Liver (tissue), 9 donors: ENCODE data around the gene NDUFAF8. TPM values are rescaled to one million over a fixed set of nuclear protein-coding genes. Genes with fewer than 3 reads are reported as not detected.

Source experiments
- DNase-seq: peaks from one replicate; pipeline ENCODE4 v3.0.0-alpha.2; 2017; ENCODE audit warnings: low spot score
- H3K27ac ChIP-seq, 2 donors: one replicate each; pipeline ENCODE4 v1.7.0; 2013; ENCODE audit warnings: inconsistent platforms in 2 of 2, low read length in 2 of 2, control low read depth in 1 of 2, low read depth in 1 of 2, mild to moderate bottlenecking in 1 of 2
- H3K27me3 ChIP-seq, 4 donors: one replicate each; pipeline versions ENCODE4 v1.6.1 to v1.7.0; 2013; ENCODE audit warnings: low read length in 3 of 4, inconsistent platforms in 1 of 4, mild to moderate bottlenecking in 1 of 4, moderate library complexity in 1 of 4; ENCODE audit not compliant: control insufficient read depth in 4 of 4, insufficient read depth in 4 of 4
- H3K36me3 ChIP-seq, 4 donors: one replicate each; pipeline versions ENCODE4 v1.6.1 to v1.7.0; 2013; ENCODE audit warnings: low read length in 3 of 4, mild to moderate bottlenecking in 3 of 4, low read depth in 1 of 4, moderate library complexity in 1 of 4; ENCODE audit not compliant: control insufficient read depth in 4 of 4, insufficient read depth in 3 of 4
- H3K4me1 ChIP-seq, 4 donors: one replicate each; pipeline versions ENCODE4 v1.6.1 to v1.7.0; 2013; ENCODE audit warnings: low read length in 3 of 4, mild to moderate bottlenecking in 3 of 4, moderate library complexity in 1 of 4; ENCODE audit not compliant: control insufficient read depth in 4 of 4, insufficient read depth in 4 of 4
- H3K4me3 ChIP-seq, 3 donors: one replicate each; pipeline versions ENCODE4 v1.6.1 to v1.7.0; 2013; ENCODE audit warnings: low read length in 3 of 3, control low read depth in 1 of 3, low read depth in 1 of 3, mild to moderate bottlenecking in 1 of 3
- H3K9ac ChIP-seq, 2 donors: one replicate each; pipeline ENCODE4 v1.7.0; 2013; ENCODE audit warnings: low read length in 2 of 2, mild to moderate bottlenecking in 2 of 2, moderate library complexity in 2 of 2, control low read depth in 1 of 2, low read depth in 1 of 2
- H3K9me3 ChIP-seq, 4 donors: one replicate each; pipeline versions ENCODE4 v1.6.1 to v1.7.0; 2013; ENCODE audit warnings: low read length in 3 of 4; ENCODE audit not compliant: control insufficient read depth in 4 of 4
- EGR1 ChIP-seq, 2 donors: IDR thresholded peaks; 2 replicates each; pipeline ENCODE4 v1.6.1; 2016 to 2018; ENCODE audit warnings: antibody characterized with exemption in 2 of 2, low read depth in 2 of 2
- FOXA1 ChIP-seq: IDR thresholded peaks from 2 replicates; pipeline ENCODE4 v1.6.1; 2016; ENCODE audit warnings: antibody characterized with exemption
- FOXA2 ChIP-seq: IDR thresholded peaks from 2 replicates; pipeline ENCODE4 v1.6.1; 2016; ENCODE audit warnings: antibody characterized with exemption
- GABPA ChIP-seq, 2 donors: IDR thresholded peaks in 1 of 2; conservative IDR thresholded peaks in 1 of 2; 2 replicates each; pipeline ENCODE4 v1.6.1; 2016; ENCODE audit warnings: antibody characterized with exemption in 2 of 2, mild to moderate bottlenecking in 1 of 2, moderate library complexity in 1 of 2
- HNF4A ChIP-seq, 2 donors: conservative IDR thresholded peaks; 2 replicates each; pipeline ENCODE4 v1.6.1; 2016; ENCODE audit warnings: antibody characterized with exemption in 2 of 2, mild to moderate bottlenecking in 2 of 2
- HNF4G ChIP-seq: IDR thresholded peaks from 2 replicates; pipeline ENCODE4 v1.6.1; 2016; ENCODE audit warnings: antibody characterized with exemption
- JUND ChIP-seq, 2 donors: IDR thresholded peaks; 2 replicates each; pipeline ENCODE4 v1.6.1; 2016; ENCODE audit warnings: antibody characterized with exemption in 2 of 2
- NR2F2 ChIP-seq: IDR thresholded peaks from 2 replicates; pipeline ENCODE4 v1.6.1; 2016; ENCODE audit warnings: antibody characterized with exemption
- RAD21 ChIP-seq, 2 donors: IDR thresholded peaks; 2 replicates each; pipeline ENCODE4 v1.6.1; 2016; ENCODE audit warnings: antibody characterized with exemption in 2 of 2, mild to moderate bottlenecking in 2 of 2
- RXRA ChIP-seq, 2 donors: IDR thresholded peaks; 2 replicates each; pipeline ENCODE4 v1.6.1; 2017 to 2018; ENCODE audit warnings: antibody characterized with exemption in 2 of 2, mild to moderate bottlenecking in 1 of 2
- SP1 ChIP-seq: IDR thresholded peaks from 2 replicates; pipeline ENCODE4 v1.6.1; 2018; ENCODE audit warnings: antibody characterized with exemption, mild to moderate bottlenecking
- TAF1 ChIP-seq: conservative IDR thresholded peaks from 2 replicates; pipeline ENCODE4 v1.6.1; 2016; ENCODE audit warnings: antibody characterized with exemption, mild to moderate bottlenecking
- YY1 ChIP-seq: IDR thresholded peaks from 2 replicates; pipeline ENCODE4 v1.6.1; 2016; ENCODE audit warnings: antibody characterized with exemption, mild to moderate bottlenecking
- WGBS: extraction: QIAGEN DNeasy Blood & Tissue Kit; methylation state at CpG from one replicate; pipeline ENCODE4 v1.1.7; 2013; 5-methylcytosine and 5-hydroxymethylcytosine counted together
- polyA plus RNA-seq, 2 donors: library from polyadenylated mRNA; stranded (reverse) in 1 of 2; unstranded in 1 of 2; fragments of 200-250 nt in 1 of 2; fragments of >200 nt in 1 of 2; fragmentation: Nextera tagmentation in 1 of 2; extraction: Ambion mirVana in 1 of 2; gene quantifications; one replicate each; pipeline versions ENCODE4 v1.2.1 to v1.2.3, GENCODE V29; 2013 to 2015
- total RNA-seq, 2 donors: library from RNA; depleted of rRNA; stranded (reverse); fragments of >200 nt; gene quantifications; one replicate each; pipeline ENCODE4 v1.2.3, GENCODE V29; 2014
- TF ChIP-seq, protein P1 (sequence below): fragments of 150-350 bp; IDR thresholded peaks from 2 replicates; pipeline ENCODE4 v1.5.1; 2017; ENCODE audit warnings: improper control_type of control experiment, low read depth, low read length; ENCODE audit not compliant: missing input control
- TF ChIP-seq, protein P2 (sequence below): IDR thresholded peaks from 2 replicates; pipeline ENCODE4 v1.6.1; 2016; ENCODE audit warnings: antibody characterized with exemption
- TF ChIP-seq, protein P3 (sequence below): IDR thresholded peaks from 2 replicates; pipeline ENCODE4 v1.6.1; 2016; ENCODE audit warnings: antibody characterized with exemption
- TF ChIP-seq, protein P4 (sequence below): IDR thresholded peaks from 2 replicates; pipeline ENCODE4 v1.6.1; 2016; ENCODE audit warnings: antibody characterized with exemption
- TF ChIP-seq, protein P5 (sequence below): IDR thresholded peaks from 2 replicates; pipeline ENCODE4 v1.6.1; 2016; ENCODE audit warnings: antibody characterized with exemption, mild to moderate bottlenecking
- donor health status: healthy.
- donor health status: healthy.
- donor health status: healthy.
- donor health status: healthy.
- donor health status: healthy.

The NDUFAF8 gene
- total and polyA plus RNA-seq, 4 donors: 8.3 to 67.4 (median 15.5) TPM

DNA sequence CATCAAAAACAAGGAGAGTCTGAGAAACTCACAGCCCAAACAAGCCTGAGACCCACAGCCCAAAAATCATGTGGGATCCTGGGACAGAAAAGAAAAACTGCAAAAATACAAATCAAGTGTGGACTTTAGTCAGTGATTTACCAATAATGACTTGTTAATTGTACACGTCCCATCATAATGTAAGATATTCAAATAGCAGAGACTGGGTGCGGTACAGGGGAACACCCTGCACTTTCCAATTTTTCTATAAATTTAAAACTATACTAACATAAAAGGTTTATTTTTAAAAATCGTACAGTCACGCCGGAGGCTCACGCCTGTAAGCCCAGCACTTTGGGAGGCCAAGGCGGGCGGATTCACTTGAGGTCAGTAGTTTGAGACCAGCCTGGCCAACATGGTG is 25.1 kb upstream of the NDUFAF8 start:
- Histone ChIP-seq H3K9me3 (no peaks in the 10 kb centered on the region), H3K4me3 (no peak overlapping the region), H3K36me3 (no peaks in the 10 kb centered on the region), H3K27me3 (no peaks in the 10 kb centered on the region), H3K27ac (no peak overlapping the region), H3K9ac (no peak overlapping the region), H3K4me1 (no peaks in the 10 kb centered on the region)
- no peak for TF ChIP-seq TAF1
- TF ChIP-seq, protein P1, sequence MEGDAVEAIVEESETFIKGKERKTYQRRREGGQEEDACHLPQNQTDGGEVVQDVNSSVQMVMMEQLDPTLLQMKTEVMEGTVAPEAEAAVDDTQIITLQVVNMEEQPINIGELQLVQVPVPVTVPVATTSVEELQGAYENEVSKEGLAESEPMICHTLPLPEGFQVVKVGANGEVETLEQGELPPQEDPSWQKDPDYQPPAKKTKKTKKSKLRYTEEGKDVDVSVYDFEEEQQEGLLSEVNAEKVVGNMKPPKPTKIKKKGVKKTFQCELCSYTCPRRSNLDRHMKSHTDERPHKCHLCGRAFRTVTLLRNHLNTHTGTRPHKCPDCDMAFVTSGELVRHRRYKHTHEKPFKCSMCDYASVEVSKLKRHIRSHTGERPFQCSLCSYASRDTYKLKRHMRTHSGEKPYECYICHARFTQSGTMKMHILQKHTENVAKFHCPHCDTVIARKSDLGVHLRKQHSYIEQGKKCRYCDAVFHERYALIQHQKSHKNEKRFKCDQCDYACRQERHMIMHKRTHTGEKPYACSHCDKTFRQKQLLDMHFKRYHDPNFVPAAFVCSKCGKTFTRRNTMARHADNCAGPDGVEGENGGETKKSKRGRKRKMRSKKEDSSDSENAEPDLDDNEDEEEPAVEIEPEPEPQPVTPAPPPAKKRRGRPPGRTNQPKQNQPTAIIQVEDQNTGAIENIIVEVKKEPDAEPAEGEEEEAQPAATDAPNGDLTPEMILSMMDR: no peak
- TF ChIP-seq SP1: no peak
- no peak for TF ChIP-seq HNF4A (conservative IDR thresholded peaks at IDR 0.05)
- no peak for TF ChIP-seq RAD21 (IDR thresholded peaks at IDR 0.05)
- no peak for TF ChIP-seq FOXA2
- TF ChIP-seq YY1: no peak
- TF ChIP-seq, protein P2, sequence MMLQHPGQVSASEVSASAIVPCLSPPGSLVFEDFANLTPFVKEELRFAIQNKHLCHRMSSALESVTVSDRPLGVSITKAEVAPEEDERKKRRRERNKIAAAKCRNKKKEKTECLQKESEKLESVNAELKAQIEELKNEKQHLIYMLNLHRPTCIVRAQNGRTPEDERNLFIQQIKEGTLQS: no peak
- TF ChIP-seq JUND (IDR thresholded peaks at IDR 0.05): no peak
- no peak for TF ChIP-seq FOXA1
- no peak for TF ChIP-seq GABPA (IDR thresholded peaks at IDR 0.05 in 1 of 2, conservative IDR thresholded peaks at IDR 0.05 in 1 of 2)
- no peak for DNase-seq
- WGBS: 98% methylated on average over 8 of the region's 8 CpGs

DNA sequence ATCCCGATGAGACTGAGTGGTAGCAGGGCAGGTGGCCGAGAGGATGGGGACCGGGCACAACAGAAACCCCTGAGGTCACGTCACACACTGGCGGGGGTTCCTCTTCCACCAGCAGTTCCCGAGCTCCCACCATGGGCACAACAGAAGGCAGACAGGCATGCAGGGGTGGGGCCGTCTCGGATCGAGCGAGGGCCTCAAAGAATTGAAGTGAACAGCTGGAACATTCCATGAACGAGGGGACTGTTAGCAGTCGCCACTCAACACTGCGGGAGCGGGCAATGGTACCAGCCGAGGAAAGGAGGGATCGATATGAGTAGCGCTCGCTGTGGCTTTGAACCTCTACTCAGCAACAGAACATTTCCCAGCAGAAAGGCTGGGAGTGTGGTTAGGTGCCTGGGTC is 21.6 kb upstream of the NDUFAF8 start:
- TF ChIP-seq FOXA2 (no peak), JUND (IDR thresholded peaks at IDR 0.05) (no peak), HNF4A (conservative IDR thresholded peaks at IDR 0.05) (no peak), NR2F2 (no peak), FOXA1 (no peak), RAD21 (IDR thresholded peaks at IDR 0.05) (no peak), GABPA (IDR thresholded peaks at IDR 0.05 in 1 of 2, conservative IDR thresholded peaks at IDR 0.05 in 1 of 2) (no peak), RXRA (IDR thresholded peaks at IDR 0.05) (no peak), EGR1 (IDR thresholded peaks at IDR 0.05; ENCODE audit: low read depth in 2 of 2) (no peak), TAF1 (no peak), SP1 (no peak), HNF4G (no peak), YY1 (no peak)
- TF ChIP-seq, protein P1: no peak
- TF ChIP-seq, protein P3, sequence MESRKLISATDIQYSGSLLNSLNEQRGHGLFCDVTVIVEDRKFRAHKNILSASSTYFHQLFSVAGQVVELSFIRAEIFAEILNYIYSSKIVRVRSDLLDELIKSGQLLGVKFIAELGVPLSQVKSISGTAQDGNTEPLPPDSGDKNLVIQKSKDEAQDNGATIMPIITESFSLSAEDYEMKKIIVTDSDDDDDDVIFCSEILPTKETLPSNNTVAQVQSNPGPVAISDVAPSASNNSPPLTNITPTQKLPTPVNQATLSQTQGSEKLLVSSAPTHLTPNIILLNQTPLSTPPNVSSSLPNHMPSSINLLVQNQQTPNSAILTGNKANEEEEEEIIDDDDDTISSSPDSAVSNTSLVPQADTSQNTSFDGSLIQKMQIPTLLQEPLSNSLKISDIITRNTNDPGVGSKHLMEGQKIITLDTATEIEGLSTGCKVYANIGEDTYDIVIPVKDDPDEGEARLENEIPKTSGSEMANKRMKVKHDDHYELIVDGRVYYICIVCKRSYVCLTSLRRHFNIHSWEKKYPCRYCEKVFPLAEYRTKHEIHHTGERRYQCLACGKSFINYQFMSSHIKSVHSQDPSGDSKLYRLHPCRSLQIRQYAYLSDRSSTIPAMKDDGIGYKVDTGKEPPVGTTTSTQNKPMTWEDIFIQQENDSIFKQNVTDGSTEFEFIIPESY: no peak
- TF ChIP-seq, protein P4, sequence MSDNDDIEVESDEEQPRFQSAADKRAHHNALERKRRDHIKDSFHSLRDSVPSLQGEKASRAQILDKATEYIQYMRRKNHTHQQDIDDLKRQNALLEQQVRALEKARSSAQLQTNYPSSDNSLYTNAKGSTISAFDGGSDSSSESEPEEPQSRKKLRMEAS: no peak
- TF ChIP-seq, protein P2: no peak
- TF ChIP-seq, protein P5, sequence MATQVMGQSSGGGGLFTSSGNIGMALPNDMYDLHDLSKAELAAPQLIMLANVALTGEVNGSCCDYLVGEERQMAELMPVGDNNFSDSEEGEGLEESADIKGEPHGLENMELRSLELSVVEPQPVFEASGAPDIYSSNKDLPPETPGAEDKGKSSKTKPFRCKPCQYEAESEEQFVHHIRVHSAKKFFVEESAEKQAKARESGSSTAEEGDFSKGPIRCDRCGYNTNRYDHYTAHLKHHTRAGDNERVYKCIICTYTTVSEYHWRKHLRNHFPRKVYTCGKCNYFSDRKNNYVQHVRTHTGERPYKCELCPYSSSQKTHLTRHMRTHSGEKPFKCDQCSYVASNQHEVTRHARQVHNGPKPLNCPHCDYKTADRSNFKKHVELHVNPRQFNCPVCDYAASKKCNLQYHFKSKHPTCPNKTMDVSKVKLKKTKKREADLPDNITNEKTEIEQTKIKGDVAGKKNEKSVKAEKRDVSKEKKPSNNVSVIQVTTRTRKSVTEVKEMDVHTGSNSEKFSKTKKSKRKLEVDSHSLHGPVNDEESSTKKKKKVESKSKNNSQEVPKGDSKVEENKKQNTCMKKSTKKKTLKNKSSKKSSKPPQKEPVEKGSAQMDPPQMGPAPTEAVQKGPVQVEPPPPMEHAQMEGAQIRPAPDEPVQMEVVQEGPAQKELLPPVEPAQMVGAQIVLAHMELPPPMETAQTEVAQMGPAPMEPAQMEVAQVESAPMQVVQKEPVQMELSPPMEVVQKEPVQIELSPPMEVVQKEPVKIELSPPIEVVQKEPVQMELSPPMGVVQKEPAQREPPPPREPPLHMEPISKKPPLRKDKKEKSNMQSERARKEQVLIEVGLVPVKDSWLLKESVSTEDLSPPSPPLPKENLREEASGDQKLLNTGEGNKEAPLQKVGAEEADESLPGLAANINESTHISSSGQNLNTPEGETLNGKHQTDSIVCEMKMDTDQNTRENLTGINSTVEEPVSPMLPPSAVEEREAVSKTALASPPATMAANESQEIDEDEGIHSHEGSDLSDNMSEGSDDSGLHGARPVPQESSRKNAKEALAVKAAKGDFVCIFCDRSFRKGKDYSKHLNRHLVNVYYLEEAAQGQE: no peak
- no peak overlapping the region for H3K27ac ChIP-seq
- H3K36me3 ChIP-seq: no peaks in the 10 kb centered on the region
- no peaks in the 10 kb centered on the region for H3K9me3 ChIP-seq
- no peak for DNase-seq
- no peak overlapping the region for H3K9ac ChIP-seq
- WGBS: 97% methylated on average over 18 of the region's 18 CpGs
- H3K27me3 ChIP-seq: no peaks in the 10 kb centered on the region
- H3K4me1 ChIP-seq: peaks cover 5 to 13% (median 7%) of the 10 kb centered on the region in 4 donors
- no peak overlapping the region for H3K4me3 ChIP-seq
